ENCODE results near the gene SCMH1. TPM values are rescaled to one million over a fixed set of nuclear protein-coding genes. Genes with fewer than 3 reads are reported as not detected.

Gene SCMH1
- 10.8 to 13.9 TPM (median 12.9 TPM) in 5 replicates for total RNA-seq (2022; extraction: Qiagen RNA extraction; ENCODE audit: low read depth)

DNA sequence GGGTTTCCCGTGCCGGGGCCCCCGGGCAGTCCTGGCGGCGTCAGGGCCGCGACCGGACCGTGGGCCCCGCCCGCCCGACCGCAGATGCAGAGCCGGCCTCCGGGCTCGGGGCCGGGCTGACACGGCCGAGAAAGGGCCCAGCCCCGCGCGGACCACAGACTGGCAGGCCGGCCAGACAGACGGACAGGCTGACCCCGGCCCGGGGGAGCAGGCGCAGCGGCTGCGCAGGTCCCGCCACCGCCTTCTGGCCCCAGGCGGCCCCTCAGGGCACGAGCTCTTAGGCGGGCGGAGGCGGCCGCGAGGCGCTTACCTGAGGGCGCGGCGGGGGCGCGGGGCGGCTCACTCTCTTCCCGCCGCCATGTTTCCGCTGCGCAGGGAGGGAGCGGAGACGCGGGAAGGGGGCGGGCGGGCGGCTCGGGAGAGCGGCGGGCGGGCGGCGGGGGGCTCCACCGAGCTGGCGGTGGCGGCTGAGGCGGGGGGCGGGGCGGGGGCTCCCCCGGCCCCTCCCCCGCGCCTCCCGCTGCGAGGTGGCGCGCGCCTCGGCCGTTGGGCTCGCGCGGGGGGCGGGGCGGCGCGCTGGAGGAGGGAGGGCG lies at the start of gene SCMH1:
TSS of gene SCMH1 (minus strand) at position 558 of the 593 bp plus-strand sequence. CDS start 56,173 bp downstream, outside the sequence.

DNA sequence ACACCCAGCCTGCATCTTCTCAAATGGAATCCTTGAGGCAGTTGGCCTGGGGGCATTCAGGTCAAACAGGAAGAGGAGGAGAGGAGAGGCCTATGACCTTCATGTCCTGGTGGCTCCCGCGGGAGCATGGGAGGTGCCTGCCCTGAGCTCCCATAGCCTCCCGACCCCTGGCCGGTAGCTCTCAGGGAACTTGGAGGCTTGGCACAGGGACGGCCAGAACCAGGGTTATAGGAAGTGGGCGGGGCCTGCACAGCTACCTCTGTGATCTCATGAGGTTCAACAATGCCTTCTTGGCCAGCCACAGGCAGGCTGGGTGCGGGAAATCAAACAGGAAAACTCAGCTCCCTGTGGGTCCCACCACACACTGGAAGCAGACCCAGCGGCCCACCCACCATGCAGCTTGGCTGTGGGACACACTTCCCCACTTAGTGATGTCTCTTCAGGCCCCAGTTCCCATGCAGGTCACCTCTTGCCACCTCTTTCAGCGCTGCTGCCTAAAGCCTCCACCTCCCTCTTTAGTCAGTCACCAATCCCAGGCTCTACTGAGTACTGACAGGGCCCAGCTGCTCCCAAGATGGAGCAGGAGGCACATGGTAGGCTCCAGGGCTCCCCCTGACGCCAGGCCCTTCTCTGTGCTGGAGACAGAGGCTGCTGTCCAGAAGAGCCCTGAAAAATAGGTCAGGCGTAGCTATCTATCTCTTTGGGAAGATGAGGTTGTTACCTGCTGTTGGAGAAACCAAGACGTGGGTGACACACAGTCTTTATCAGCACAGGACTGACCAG lies 220.4 kb downstream of the SCMH1 start, which contains the start of gene SLFNL1:
TSS of gene SLFNL1 (minus strand) at position 200 of the 783 bp plus-strand sequence. CDS start 1,065 bp downstream, outside the sequence.

DNA sequence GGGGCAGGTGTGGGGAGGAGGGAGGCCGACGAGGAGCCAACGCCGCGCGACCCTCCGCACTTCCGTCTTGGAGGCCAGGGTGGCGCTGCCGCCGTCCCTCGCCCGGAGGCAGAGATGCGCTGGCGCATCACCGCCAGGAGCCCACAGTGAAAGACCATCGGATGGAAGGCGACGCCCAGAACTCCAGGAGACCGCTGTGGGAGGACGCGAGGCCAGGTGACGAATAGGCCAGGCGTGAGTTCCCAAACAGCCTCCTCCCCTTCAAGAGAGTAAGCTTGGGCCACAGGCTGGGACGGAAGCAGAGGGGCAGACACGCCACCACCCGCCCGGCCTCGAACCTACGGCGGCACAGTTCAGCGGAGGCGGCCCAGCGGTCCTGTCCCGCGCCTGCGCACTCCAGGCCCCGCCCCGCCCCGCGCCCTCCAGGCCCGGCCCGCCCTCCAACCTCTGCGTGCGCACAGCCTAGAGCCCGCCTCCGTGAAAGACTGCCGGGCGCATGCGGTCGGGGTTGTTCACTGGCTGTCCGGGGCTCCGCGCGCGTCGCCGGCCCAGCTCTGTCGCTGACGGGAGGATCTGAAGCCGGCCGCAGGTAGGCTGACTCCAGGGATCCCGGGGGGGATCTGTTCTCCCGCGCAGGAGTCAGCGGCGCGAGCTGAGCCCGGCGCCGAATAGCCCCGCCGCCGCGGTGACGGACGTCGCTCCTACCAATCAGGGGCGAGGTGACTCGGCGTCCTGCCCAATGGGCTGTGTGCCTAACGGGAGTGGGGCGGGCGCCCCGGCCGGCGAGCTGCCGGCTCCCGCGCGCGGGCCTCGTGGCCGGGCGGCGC lies 262.7 kb downstream of the SCMH1 start, which contains the start of gene CTPS1:
TSS of gene CTPS1 (plus strand) at position 456 of the 827 bp plus-strand sequence. CDS start 3,595 bp downstream, outside the sequence.

Other genes with a start within 250 kb of the SCMH1 start
- gene SLFNL1, start 220.6 kb downstream of the SCMH1 start, total RNA-seq (2022; extraction: Qiagen RNA extraction; ENCODE audit: low read depth), result 0.07 TPM in 1 of 5 replicates, not detected in the others
- 0.49 to 0.82 TPM (median 0.65 TPM) in 5 replicates for gene FOXO6, start 119.1 kb upstream of the SCMH1 start, total RNA-seq (2022; extraction: Qiagen RNA extraction; ENCODE audit: low read depth)
- 17.9 to 23.1 TPM (median 21.5 TPM) in 5 replicates for gene EDN2, start 242.4 kb upstream of the SCMH1 start, total RNA-seq (2022; extraction: Qiagen RNA extraction; ENCODE audit: low read depth)